ENCODE measurements around the gene ADA.
A peak's percentile ranks its signal among the peaks of the same experiment; 100 is the strongest.

ADA gene

GRCh38 chr20:44642203-44643153, 9.0 kb downstream of the ADA start:
- peaks cover 27% of the 10 kb centered on the region for H3K36me3 Mint-ChIP-seq (ENCODE audit: low read depth)
- TF ChIP-seq, protein P1, sequence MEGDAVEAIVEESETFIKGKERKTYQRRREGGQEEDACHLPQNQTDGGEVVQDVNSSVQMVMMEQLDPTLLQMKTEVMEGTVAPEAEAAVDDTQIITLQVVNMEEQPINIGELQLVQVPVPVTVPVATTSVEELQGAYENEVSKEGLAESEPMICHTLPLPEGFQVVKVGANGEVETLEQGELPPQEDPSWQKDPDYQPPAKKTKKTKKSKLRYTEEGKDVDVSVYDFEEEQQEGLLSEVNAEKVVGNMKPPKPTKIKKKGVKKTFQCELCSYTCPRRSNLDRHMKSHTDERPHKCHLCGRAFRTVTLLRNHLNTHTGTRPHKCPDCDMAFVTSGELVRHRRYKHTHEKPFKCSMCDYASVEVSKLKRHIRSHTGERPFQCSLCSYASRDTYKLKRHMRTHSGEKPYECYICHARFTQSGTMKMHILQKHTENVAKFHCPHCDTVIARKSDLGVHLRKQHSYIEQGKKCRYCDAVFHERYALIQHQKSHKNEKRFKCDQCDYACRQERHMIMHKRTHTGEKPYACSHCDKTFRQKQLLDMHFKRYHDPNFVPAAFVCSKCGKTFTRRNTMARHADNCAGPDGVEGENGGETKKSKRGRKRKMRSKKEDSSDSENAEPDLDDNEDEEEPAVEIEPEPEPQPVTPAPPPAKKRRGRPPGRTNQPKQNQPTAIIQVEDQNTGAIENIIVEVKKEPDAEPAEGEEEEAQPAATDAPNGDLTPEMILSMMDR (IDR thresholded peaks at IDR 0.05): no peak
- peak overlapping the region; percentile 73 for H3K27ac Mint-ChIP-seq
- DNase-seq: no peak
- peaks cover 57% of the 10 kb centered on the region for H3K4me1 Mint-ChIP-seq
- H3K9me3 Mint-ChIP-seq: peaks cover 15% of the 10 kb centered on the region
- peak overlapping the region; percentile 21 for H3K4me3 Mint-ChIP-seq
- peaks cover 3% of the 10 kb centered on the region for H3K27me3 Mint-ChIP-seq (ENCODE audit: low read depth, poor library complexity)

DNA sequence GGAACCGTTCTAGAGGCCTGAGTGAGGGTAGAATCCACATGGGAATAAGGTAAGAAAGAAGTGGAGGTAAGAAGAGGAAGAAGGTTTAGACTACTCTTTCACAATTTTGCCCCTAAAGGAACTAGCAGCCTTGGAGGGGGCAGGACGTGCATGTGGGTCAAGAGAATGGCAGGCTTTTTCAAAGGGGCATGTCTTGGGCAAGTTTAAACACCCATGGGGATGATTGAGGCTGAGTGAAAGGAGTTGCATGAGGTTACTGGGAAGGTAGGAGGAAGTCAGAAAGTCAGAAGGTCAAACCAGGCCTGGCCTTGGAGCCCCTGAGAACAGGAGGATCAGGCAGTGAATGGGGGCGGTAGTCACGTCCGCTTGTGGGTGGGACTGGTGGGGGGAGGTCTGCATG, 10.2 kb downstream of the ADA start:
- Mint-ChIP-seq H3K27me3 (ENCODE audit: low read depth, poor library complexity) (peaks cover 3% of the 10 kb centered on the region), H3K9me3 (peaks cover 15% of the 10 kb centered on the region), H3K36me3 (ENCODE audit: low read depth) (peaks cover 27% of the 10 kb centered on the region), H3K4me1 (peaks cover 52% of the 10 kb centered on the region), H3K27ac (peak overlapping the region; percentile 7), H3K4me3 (no peak overlapping the region)
- TF ChIP-seq, protein P1 (IDR thresholded peaks at IDR 0.05): no peak
- DNase-seq: no peak

DNA sequence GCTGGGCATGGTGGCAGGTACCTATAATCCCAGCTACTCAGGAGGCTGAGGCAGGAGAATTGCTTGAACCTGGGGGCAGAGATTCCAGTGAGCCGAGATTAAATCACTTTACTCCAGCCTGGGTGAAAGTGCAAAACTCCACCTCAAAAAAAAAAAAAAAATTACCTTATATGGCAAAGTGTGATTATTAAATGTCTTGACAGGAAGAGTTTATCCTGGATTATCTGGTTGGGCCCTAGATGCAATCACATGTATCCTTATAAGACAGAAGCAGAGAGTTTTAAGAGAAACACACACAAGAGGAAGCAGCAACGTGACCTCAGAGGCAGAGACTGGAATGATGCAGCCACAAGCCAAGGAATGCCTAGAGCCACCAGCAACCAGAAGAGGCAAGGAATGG, 11.0 kb downstream of the ADA start:
- H3K4me1 Mint-ChIP-seq: peaks cover 52% of the 10 kb centered on the region
- no peak overlapping the region for H3K4me3 Mint-ChIP-seq
- peaks cover 3% of the 10 kb centered on the region for H3K27me3 Mint-ChIP-seq (ENCODE audit: low read depth, poor library complexity)
- peaks cover 15% of the 10 kb centered on the region for H3K9me3 Mint-ChIP-seq
- peaks cover 27% of the 10 kb centered on the region for H3K36me3 Mint-ChIP-seq (ENCODE audit: low read depth)
- H3K27ac Mint-ChIP-seq: peak overlapping the region; percentile 69
- TF ChIP-seq, protein P1 (IDR thresholded peaks at IDR 0.05): no peak
- DNase-seq: no peak

DNA sequence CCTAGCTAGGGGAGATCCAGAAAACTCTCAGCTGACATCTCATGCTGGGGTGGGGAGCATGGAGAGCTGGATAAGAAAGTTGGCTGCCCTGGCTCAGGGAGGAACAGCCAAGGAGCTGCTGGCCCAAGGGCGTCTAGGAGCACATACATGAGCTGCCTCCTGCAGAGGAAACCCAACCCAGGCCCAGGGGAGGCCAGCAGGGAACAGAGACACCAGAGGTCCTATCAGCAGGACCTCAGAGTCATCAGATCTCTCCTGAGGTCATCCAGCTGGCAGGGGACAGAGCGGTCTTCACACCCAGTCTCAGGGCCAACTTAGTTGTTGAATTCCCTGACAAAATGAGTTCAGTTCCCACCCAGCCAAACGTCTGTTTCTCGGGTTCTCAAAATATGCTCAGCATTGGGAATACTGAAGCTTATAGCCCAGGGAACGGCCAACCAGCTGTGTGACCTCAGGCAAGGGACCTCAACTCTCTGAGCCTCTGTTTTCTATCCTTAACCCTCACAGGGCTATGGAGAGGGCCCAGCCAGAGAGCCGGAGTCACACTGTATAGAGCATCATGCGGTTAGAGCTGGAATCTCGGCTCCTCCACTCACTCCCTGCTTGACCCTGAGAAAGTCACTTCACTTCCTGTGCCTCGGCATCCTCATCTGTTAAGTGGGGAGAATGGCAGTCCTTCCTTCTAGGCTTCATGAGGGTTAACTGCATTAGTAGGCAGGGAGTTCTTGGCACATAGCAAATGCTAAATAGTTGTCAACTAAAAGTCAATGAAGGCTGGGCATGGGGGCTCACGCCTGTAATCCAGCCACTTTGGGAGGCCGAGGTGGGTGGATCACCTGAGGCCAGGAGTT, 13.8 kb downstream of the ADA start:
- peaks cover 5% of the 10 kb centered on the region for H3K27me3 Mint-ChIP-seq (ENCODE audit: low read depth, poor library complexity)
- TF ChIP-seq, protein P1 (IDR thresholded peaks at IDR 0.05): no peak
- peaks cover 58% of the 10 kb centered on the region for H3K4me1 Mint-ChIP-seq
- no peak for DNase-seq
- H3K27ac Mint-ChIP-seq: no peak overlapping the region
- H3K36me3 Mint-ChIP-seq (ENCODE audit: low read depth): peaks cover 27% of the 10 kb centered on the region
- peaks cover 15% of the 10 kb centered on the region for H3K9me3 Mint-ChIP-seq
- no peak overlapping the region for H3K4me3 Mint-ChIP-seq

- Mint-ChIP-seq H3K9me3 (peaks cover 15% of the 10 kb centered on the region), H3K36me3 (ENCODE audit: low read depth) (peaks cover 27% of the 10 kb centered on the region), H3K4me3 (no peak overlapping the region), H3K27me3 (ENCODE audit: low read depth, poor library complexity) (peaks cover 7% of the 10 kb centered on the region), H3K27ac (no peak overlapping the region), H3K4me1 (peaks cover 57% of the 10 kb centered on the region)
- TF ChIP-seq, protein P1 (IDR thresholded peaks at IDR 0.05): no peak
- no peak for DNase-seq
These were observed 14.5 kb downstream of the ADA start for GRCh38 chr20:44637042-44637441.

Data from nephron progenitor cell (in vitro differentiated cells).